ENCODE data around the gene FNDC3B.

DNA sequence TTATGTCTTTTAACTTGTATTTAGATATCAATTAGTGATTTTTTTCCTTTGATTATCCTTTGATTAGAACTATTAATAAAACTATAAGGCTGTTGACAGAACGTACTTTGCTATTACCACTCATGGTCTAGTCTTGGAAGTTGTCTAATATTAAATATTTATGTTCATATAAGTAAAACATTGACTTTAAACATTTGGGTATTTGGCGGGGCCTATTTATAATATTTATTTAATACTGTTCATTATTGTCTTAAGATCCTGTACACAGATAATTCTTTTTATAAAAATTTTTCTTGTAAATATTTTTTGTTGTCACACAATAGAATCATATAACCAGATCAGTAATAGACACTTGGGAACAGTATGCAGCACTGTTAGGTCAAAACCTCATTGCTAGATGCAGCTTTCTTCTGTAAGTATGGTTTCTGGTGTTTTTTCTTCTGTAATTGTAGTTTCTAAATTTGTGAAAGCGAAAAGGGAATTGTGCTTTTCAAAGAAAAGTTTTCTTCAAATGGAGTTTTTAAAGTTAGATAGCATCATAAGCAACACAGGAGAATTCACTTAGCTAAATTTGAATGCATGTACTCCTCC lies 93.4 kb downstream of the FNDC3B start:
- TF ChIP-seq, protein P1, sequence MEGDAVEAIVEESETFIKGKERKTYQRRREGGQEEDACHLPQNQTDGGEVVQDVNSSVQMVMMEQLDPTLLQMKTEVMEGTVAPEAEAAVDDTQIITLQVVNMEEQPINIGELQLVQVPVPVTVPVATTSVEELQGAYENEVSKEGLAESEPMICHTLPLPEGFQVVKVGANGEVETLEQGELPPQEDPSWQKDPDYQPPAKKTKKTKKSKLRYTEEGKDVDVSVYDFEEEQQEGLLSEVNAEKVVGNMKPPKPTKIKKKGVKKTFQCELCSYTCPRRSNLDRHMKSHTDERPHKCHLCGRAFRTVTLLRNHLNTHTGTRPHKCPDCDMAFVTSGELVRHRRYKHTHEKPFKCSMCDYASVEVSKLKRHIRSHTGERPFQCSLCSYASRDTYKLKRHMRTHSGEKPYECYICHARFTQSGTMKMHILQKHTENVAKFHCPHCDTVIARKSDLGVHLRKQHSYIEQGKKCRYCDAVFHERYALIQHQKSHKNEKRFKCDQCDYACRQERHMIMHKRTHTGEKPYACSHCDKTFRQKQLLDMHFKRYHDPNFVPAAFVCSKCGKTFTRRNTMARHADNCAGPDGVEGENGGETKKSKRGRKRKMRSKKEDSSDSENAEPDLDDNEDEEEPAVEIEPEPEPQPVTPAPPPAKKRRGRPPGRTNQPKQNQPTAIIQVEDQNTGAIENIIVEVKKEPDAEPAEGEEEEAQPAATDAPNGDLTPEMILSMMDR (IDR thresholded peaks at IDR 0.05; ENCODE audit: low read depth, low read length) = no peak
- TF ChIP-seq POLR2A (IDR thresholded peaks at IDR 0.05; ENCODE audit: extremely low read depth, insufficient read length) = no peak
- no peak for TF ChIP-seq MYC (IDR thresholded peaks at IDR 0.05; ENCODE audit: low read depth, low read length)
- TF ChIP-seq, protein P2, sequence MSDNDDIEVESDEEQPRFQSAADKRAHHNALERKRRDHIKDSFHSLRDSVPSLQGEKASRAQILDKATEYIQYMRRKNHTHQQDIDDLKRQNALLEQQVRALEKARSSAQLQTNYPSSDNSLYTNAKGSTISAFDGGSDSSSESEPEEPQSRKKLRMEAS (IDR thresholded peaks at IDR 0.05; ENCODE audit: low read depth, low read length) = no peak
